Measurements from ENCODE around the gene MECR.
A peak's percentile ranks its signal among the peaks of the same experiment; 100 is the strongest.

MECR gene

GRCh38 chr1:29171089-29171488 lies 59.6 kb downstream of the MECR start:
- Histone ChIP-seq H3K4me2 (ENCODE audit: low read length) (peak overlapping the region; percentile 5; the same call in 1 of the 2 replicates), H3K4me3 (ENCODE audit: low read length) (no peak overlapping the region), H3K4me1 (ENCODE audit: control insufficient read depth, low read length) (peaks cover 15% of the 10 kb centered on the region), H3K36me3 (ENCODE audit: control insufficient read depth, low read length) (peaks cover 74% of the 10 kb centered on the region), H3K27ac (ENCODE audit: low read depth, low read length) (no peak overlapping the region), H3K27me3 (ENCODE audit: control insufficient read depth, low read length) (no peaks in the 10 kb centered on the region), H3F3A (ENCODE audit: control insufficient read depth, insufficient read depth) (peaks cover 10% of the 10 kb centered on the region), H3K79me2 (ENCODE audit: control insufficient read depth, low read length) (peaks cover 99% of the 10 kb centered on the region), H3K9me2 (replicated peaks; ENCODE audit: control insufficient read depth, low read length) (no peaks in the 10 kb centered on the region), H3K9me3 (ENCODE audit: control insufficient read depth, insufficient read depth, low read length) (no peaks in the 10 kb centered on the region), H4K20me1 (ENCODE audit: control insufficient read depth, insufficient read depth, low read depth, low read length) (peaks cover 22% of the 10 kb centered on the region; the same call in 1 of the 2 replicates)
- no peak for TF ChIP-seq CTCF (IDR thresholded peaks at IDR 0.05; ENCODE audit: low read depth, low read length, poor library complexity, severe bottlenecking)

- no peaks in the 10 kb centered on the region for H3K9me2 ChIP-seq (replicated peaks; ENCODE audit: control insufficient read depth, low read length)
- H3K27me3 ChIP-seq (ENCODE audit: control insufficient read depth, low read length) = no peaks in the 10 kb centered on the region
- H3K79me2 ChIP-seq (ENCODE audit: control insufficient read depth, low read length) = peaks cover 100% of the 10 kb centered on the region
- peaks cover 12% of the 10 kb centered on the region for H3F3A ChIP-seq (ENCODE audit: control insufficient read depth, insufficient read depth)
- H3K4me3 ChIP-seq (ENCODE audit: low read length) = no peak overlapping the region
- H4K20me1 ChIP-seq (ENCODE audit: control insufficient read depth, insufficient read depth, low read depth, low read length) = peaks cover 22% of the 10 kb centered on the region; the same call in 1 of the 2 replicates
- no peaks in the 10 kb centered on the region for H3K9me3 ChIP-seq (ENCODE audit: control insufficient read depth, insufficient read depth, low read length)
- H3K4me2 ChIP-seq (ENCODE audit: low read length) = no peak overlapping the region
- peaks cover 15% of the 10 kb centered on the region for H3K4me1 ChIP-seq (ENCODE audit: control insufficient read depth, low read length)
- peaks cover 81% of the 10 kb centered on the region for H3K36me3 ChIP-seq (ENCODE audit: control insufficient read depth, low read length)
- TF ChIP-seq EZH2phosphoT487 (IDR thresholded peaks at IDR 0.05; ENCODE audit: borderline replicate concordance, low read length) (no peak), CTCF (IDR thresholded peaks at IDR 0.05; ENCODE audit: low read depth, low read length, poor library complexity, severe bottlenecking) (no peak)
- H3K27ac ChIP-seq (ENCODE audit: low read depth, low read length) = no peak overlapping the region
Measured at GRCh38 chr1:29169976-29170375, 60.8 kb downstream of the MECR start.

- TF ChIP-seq EZH2phosphoT487 (IDR thresholded peaks at IDR 0.05; ENCODE audit: borderline replicate concordance, low read length) = no peak
- TF ChIP-seq CTCF (IDR thresholded peaks at IDR 0.05; ENCODE audit: low read depth, low read length, poor library complexity, severe bottlenecking) = no peak
- H3K4me2 ChIP-seq (ENCODE audit: low read length) = no peak overlapping the region
- no peaks in the 10 kb centered on the region for H3K27me3 ChIP-seq (ENCODE audit: control insufficient read depth, low read length)
- no peaks in the 10 kb centered on the region for H3K9me3 ChIP-seq (ENCODE audit: control insufficient read depth, insufficient read depth, low read length)
- H3K4me1 ChIP-seq (ENCODE audit: control insufficient read depth, low read length) = peaks cover 15% of the 10 kb centered on the region
- peaks cover 96% of the 10 kb centered on the region for H3K36me3 ChIP-seq (ENCODE audit: control insufficient read depth, low read length)
- no peak overlapping the region for H3K27ac ChIP-seq (ENCODE audit: low read depth, low read length)
- no peak overlapping the region for H3K4me3 ChIP-seq (ENCODE audit: low read length)
- peaks cover 22% of the 10 kb centered on the region; the same call in 1 of the 2 replicates for H4K20me1 ChIP-seq (ENCODE audit: control insufficient read depth, insufficient read depth, low read depth, low read length)
- H3K9me2 ChIP-seq (replicated peaks; ENCODE audit: control insufficient read depth, low read length) = no peaks in the 10 kb centered on the region
- H3F3A ChIP-seq (ENCODE audit: control insufficient read depth, insufficient read depth) = peaks cover 12% of the 10 kb centered on the region
- H3K79me2 ChIP-seq (ENCODE audit: control insufficient read depth, low read length) = peaks cover 100% of the 10 kb centered on the region
Measured at GRCh38 chr1:29167904-29168303, 62.8 kb downstream of the MECR start.
